Stimulated activated CD8-positive, alpha-beta memory T cell treated with anti-CD3 and anti-CD28 coated beads, Interleukin-15, amount 100 ng/mL, for 48 hours (primary cell): ENCODE data around the gene KCND3.

Experiments used
- DNase-seq, 2 donors: peaks; one replicate each; pipeline ENCODE4 v3.0.0-alpha.2; 2020; ENCODE audit warnings: low read depth in 2 of 2

Gene KCND3

GRCh38 chr1:111729946-111730681, 259.4 kb downstream of the KCND3 start:
- no peak for DNase-seq

DNA sequence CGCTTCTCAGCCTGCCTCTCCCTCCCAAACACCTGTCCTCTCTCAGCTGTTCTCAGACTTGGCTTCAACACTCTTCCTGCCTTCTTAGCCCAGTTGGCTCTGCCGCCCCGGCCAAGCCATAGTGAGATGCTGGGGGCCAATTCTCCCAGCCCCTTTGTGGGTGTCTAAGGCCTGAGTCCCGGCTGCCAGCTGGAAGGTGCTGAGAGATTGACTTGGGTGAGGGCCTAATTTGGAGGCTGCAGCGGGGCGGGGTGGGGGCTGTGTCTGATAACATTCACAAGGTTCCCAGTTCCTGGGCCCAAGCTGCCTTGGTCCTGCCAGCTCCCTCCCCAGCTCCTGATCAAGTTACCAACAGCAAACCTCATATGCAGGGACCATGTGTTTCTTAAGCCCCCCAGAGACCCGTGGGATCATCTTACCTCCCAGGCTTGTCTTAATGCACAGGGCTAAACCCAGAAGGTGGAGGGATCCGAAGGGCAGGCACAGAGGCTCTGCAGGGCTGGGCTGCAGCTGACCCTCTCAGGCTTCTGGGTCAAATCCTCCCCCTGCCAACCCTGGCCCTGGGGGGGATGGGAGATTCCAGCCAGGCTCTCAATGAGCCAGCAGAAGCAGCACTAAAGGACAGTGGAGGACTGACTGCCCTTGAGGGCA, 260.1 kb downstream of the KCND3 start:
- no peak for DNase-seq

DNA sequence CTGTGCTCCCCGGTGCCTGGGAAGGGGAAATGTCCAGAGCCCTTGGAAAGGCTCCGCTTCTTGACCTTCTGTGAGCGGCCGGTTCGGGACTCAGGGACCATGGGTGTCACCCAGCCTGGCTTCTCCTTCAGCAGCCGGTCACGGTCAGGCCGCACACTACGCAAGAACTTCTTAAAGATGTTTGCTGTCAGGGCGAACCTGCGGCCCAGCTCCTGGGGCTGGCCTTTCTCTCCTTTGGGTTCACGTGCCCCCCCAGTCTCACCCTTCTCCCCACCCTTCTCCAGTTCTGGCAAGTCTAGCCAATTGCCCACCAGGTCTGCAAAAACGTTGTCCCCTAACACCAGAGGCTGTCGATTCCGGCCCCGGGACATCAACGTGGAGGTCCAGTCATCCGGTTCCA, 262.4 kb downstream of the KCND3 start:
- no peak for DNase-seq

DNA sequence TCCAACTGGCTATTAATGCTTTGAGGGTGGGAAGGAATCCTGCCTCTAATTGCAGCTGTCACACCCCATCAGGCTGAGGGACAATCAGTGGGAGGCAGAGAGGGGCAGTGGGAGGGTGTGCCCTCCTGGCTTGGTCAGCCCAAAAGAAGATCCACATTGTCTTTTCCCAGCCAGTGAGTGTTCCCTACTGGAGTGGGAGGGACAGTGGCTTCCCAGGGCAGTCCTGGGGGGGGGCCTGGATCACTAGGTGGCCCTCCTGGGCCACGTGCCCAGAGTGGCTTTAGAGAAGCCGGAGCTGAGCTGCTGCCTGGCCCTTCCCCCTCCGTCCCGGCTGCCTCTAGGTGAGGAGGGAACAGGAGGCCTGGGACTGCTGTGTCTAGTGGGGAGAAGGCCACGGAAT, 264.3 kb downstream of the KCND3 start:
- DNase-seq: no peak

DNA sequence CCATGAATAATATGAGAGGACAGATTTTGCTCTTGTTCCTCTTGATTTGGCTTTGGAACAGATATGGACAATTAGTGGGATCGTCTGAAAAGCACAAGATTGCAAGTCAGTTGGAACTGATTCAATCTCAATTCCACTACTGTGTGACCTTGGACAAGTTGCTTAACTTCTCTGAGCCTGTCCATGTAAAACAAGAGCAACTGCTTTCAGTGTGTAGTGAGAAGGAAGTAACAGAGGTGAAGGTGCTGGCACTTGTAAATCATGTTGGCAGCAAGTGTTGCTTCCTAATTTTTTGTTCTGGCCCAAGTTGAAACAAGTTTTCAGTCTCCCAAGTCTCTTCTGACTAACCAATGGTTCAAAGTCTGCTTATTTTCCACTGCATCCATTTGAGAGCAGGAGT, 265.6 kb downstream of the KCND3 start:
- no peak for DNase-seq

- no peak for DNase-seq
These were observed 266.2 kb downstream of the KCND3 start for GRCh38 chr1:111723091-111723806.

GRCh38 chr1:111720977-111721786, 268.3 kb downstream of the KCND3 start:
- DNase-seq: no peak
